Vagina (tissue), 2 donors: Measurements from ENCODE around the gene AIG1. TPM values are rescaled to one million over a fixed set of nuclear protein-coding genes. Genes with fewer than 3 reads are reported as not detected.
"Not testable (repeated sequence)": the region's sequence is repeated elsewhere in the genome, so short reads cannot be mapped to it uniquely, and the experiment has no call there.

Experiments used
- DNase-seq, 2 donors: peaks; one replicate each; pipeline ENCODE4 v3.0.0-alpha.2; 2017; ENCODE audit errors: extremely low spot score in 2 of 2
- H3K27ac ChIP-seq: fragments of 200-600 bp; sonication (generic); one replicate; pipeline ENCODE4 v1.5.1; 2019
- H3K27me3 ChIP-seq: fragments of 200-600 bp; sonication (generic); one replicate; pipeline ENCODE4 v1.5.1; 2019
- H3K36me3 ChIP-seq, 2 donors: fragments of 200-600 bp; sonication (generic); one replicate each; pipeline ENCODE4 v1.5.1; 2017 to 2019
- H3K4me1 ChIP-seq: fragments of 200-600 bp; sonication (generic); one replicate; pipeline ENCODE4 v1.5.1; 2019
- H3K4me3 ChIP-seq, 2 donors: fragments of 200-600 bp; sonication (generic); 1 replicate in 1 of 2; 2 replicates in 1 of 2; pipeline ENCODE4 v1.5.1; 2016 to 2019
- H3K9me3 ChIP-seq: fragments of 200-600 bp; sonication (generic); one replicate; pipeline ENCODE4 v1.5.1; 2019
- CTCF ChIP-seq, 3 experiments: fragments of 450-650 bp in 2 of 3; fragments of 200-600 bp in 1 of 3; sonication (generic) in 1 of 3; IDR thresholded peaks; one replicate each; pipeline ENCODE4 v1.5.1; 2017 to 2019; ENCODE audit warnings: antibody characterized with exemption in 3 of 3, mild to moderate bottlenecking in 2 of 3, moderate library complexity in 2 of 3
- POLR2A ChIP-seq, 2 donors: fragments of 450-650 bp; IDR thresholded peaks; one replicate each; pipeline ENCODE4 v1.6.1; 2017; ENCODE audit warnings: antibody characterized with exemption in 2 of 2, mild to moderate bottlenecking in 2 of 2, moderate library complexity in 2 of 2
- POLR2AphosphoS5 ChIP-seq, 2 donors: sonication (generic); formaldehyde crosslinking; IDR thresholded peaks; one replicate each; pipeline ENCODE4 v1.9.0; 2017; ENCODE audit warnings: antibody characterized with exemption in 2 of 2, mild to moderate bottlenecking in 2 of 2, low read depth in 1 of 2; ENCODE audit not compliant: insufficient read depth in 1 of 2
- intact Hi-C: fragments of 100-400 bp; cut with DNase I; formaldehyde crosslinking; loops from one replicate; pipeline ENCODE4 v1.15.1; 2023
- total RNA-seq: library from RNA; depleted of rRNA; stranded (reverse); fragments of >200 nt; gene quantifications from one replicate; pipeline ENCODE4 v1.2.3, GENCODE V29; 2016

AIG1 gene
- total RNA-seq, 1 donor from 2014 or later, result 22.3 TPM

DNA sequence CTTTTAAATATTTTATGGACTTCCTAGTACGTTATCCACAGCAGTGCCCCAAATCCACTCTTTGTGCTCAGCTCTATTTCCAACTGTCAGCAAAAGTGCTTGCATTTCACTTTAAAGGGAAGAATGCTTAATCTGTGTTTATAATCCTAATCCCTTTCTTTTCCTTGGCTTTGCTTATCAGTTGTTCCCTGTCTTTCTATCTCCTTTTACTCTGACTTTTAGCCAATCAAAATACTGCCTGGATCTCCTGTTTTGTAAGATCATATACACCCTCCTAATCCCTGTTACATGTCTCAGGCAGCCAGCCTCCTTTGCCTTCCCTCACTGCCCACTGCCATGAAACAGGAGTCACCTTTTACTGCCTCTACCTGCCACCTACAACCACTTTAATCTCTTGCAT, 102.9 kb downstream of the AIG1 start:
- no peaks in the 10 kb centered on the region for H3K4me1 ChIP-seq
- H3K4me3 ChIP-seq, result no peak overlapping the region
- no peaks in the 10 kb centered on the region for H3K9me3 ChIP-seq
- no peaks in the 10 kb centered on the region for H3K36me3 ChIP-seq
- H3K27ac ChIP-seq, result no peak overlapping the region
- no peaks in the 10 kb centered on the region for H3K27me3 ChIP-seq
- intact Hi-C loops, result no loop called here
- no peak for DNase-seq
- TF ChIP-seq POLR2AphosphoS5 (IDR thresholded peaks at IDR 0.05; ENCODE audit: insufficient read depth in 1 of 2, low read depth in 1 of 2) (no peak), CTCF (IDR thresholded peaks at IDR 0.05) (no peak), POLR2A (IDR thresholded peaks at IDR 0.05) (no peak)

- TF ChIP-seq POLR2A (IDR thresholded peaks at IDR 0.05) (no peak), POLR2AphosphoS5 (IDR thresholded peaks at IDR 0.05; ENCODE audit: insufficient read depth in 1 of 2, low read depth in 1 of 2) (no peak), CTCF (IDR thresholded peaks at IDR 0.05) (no peak)
- no peaks in the 10 kb centered on the region for H3K36me3 ChIP-seq
- H3K27me3 ChIP-seq, result no peaks in the 10 kb centered on the region
- DNase-seq, result no peak
- no peak overlapping the region for H3K27ac ChIP-seq
- intact Hi-C loops, result no loop called here
- no peaks in the 10 kb centered on the region for H3K4me1 ChIP-seq
- no peaks in the 10 kb centered on the region for H3K9me3 ChIP-seq
- no peak overlapping the region for H3K4me3 ChIP-seq
These were observed 103.9 kb downstream of the AIG1 start for GRCh38 chr6:143164565-143165105.

- DNase-seq, result no peak
- H3K27ac ChIP-seq, result no peak overlapping the region
- TF ChIP-seq POLR2AphosphoS5 (IDR thresholded peaks at IDR 0.05; ENCODE audit: insufficient read depth in 1 of 2, low read depth in 1 of 2) (no peak), POLR2A (IDR thresholded peaks at IDR 0.05) (no peak), CTCF (IDR thresholded peaks at IDR 0.05) (no peak)
- intact Hi-C loops, result no loop called here
- no peaks in the 10 kb centered on the region for H3K36me3 ChIP-seq
- no peak overlapping the region for H3K4me3 ChIP-seq
- H3K4me1 ChIP-seq, result no peaks in the 10 kb centered on the region
- H3K9me3 ChIP-seq, result no peaks in the 10 kb centered on the region
- H3K27me3 ChIP-seq, result no peaks in the 10 kb centered on the region
These were observed 104.7 kb downstream of the AIG1 start for GRCh38 chr6:143165315-143165855.

DNA sequence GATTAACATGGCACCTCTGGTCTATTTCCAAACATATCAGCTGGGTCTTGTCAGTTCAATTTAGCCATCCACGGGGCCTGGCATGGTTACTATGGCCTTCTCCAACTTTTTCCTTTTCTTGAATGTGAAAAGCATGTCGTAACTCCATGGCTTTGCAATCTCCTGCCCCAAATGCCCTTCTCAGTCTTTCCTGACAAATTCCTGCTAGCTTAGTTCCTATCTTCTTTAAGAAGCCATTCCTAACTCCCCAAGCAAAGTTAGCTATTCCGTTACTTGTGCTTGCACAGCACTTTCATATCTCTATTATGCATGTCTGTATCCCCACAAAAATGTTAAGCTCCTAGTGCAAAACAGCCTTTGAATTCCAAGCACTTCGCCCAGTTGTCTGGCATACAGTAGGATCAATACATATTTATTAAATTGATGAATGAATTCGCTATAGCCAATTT, 105.6 kb downstream of the AIG1 start:
- H3K27ac ChIP-seq, result no peak overlapping the region
- intact Hi-C loops, result no loop called here
- no peak overlapping the region for H3K4me3 ChIP-seq
- no peaks in the 10 kb centered on the region for H3K27me3 ChIP-seq
- TF ChIP-seq CTCF (IDR thresholded peaks at IDR 0.05) (no peak), POLR2A (IDR thresholded peaks at IDR 0.05) (no peak), POLR2AphosphoS5 (IDR thresholded peaks at IDR 0.05; ENCODE audit: insufficient read depth in 1 of 2, low read depth in 1 of 2) (no peak)
- no peaks in the 10 kb centered on the region for H3K36me3 ChIP-seq
- no peaks in the 10 kb centered on the region for H3K4me1 ChIP-seq
- no peak for DNase-seq
- H3K9me3 ChIP-seq, result no peaks in the 10 kb centered on the region

GRCh38 chr6:143167224-143167623, 106.5 kb downstream of the AIG1 start:
- intact Hi-C loops, result no loop called here
- TF ChIP-seq POLR2AphosphoS5 (IDR thresholded peaks at IDR 0.05; ENCODE audit: insufficient read depth in 1 of 2, low read depth in 1 of 2) (no peak), POLR2A (IDR thresholded peaks at IDR 0.05) (no peak), CTCF (IDR thresholded peaks at IDR 0.05) (no peak)
- Histone ChIP-seq H3K4me3 (no peak overlapping the region), H3K27ac (no peak overlapping the region), H3K9me3 (no peaks in the 10 kb centered on the region), H3K36me3 (no peaks in the 10 kb centered on the region), H3K27me3 (no peaks in the 10 kb centered on the region), H3K4me1 (no peaks in the 10 kb centered on the region)
- DNase-seq, result no peak

DNA sequence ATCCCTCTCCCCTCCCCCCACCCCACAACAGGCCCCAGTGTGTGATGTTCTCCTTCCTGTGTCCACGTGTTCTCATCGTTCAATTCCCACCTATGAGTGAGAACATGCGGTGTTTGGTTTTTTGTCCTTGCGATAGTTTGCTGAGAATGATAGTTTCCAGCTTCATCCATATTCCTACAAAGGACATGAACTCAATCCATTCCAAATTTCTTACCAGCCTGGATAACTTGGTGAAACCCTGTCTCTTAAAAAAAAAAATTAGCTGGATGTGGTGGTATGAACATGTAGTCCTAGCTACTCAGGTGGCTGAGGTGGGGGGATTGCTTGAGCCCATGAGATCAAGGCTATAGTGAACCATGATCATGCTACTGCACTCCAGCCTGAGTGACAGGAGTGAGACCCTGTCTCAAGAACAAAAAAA, 107.7 kb downstream of the AIG1 start:
- H3K27me3 ChIP-seq, H3K4me3 ChIP-seq, H3K36me3 ChIP-seq, intact Hi-C loops, H3K27ac ChIP-seq, DNase-seq, H3K9me3 ChIP-seq, H3K4me1 ChIP-seq: not testable (repeated sequence)
